Astrocyte (in vitro differentiated cells and primary cell): Measurements from ENCODE around the gene FAM124B. TPM values are rescaled to one million over a fixed set of nuclear protein-coding genes. Genes with fewer than 3 reads are reported as not detected.

Source experiments
- DNase-seq: peaks from one replicate; pipeline ENCODE4 v3.0.0-alpha.2; 2010; ENCODE audit warnings: low read depth
- FAIRE-seq: peaks from 2 replicates; lab custom pipeline; 2011; peaks lifted over from hg19 to GRCh38; lab: Jason Lieb, UNC
- H2AFZ ChIP-seq: 2 replicates; pipeline ENCODE4 v1.6.0; 2012; ENCODE audit warnings: low read depth, low read length, inconsistent platforms
- H3K27ac ChIP-seq: 2 replicates; pipeline ENCODE4 v1.5.1; 2011; ENCODE audit warnings: low read depth, low read length, inconsistent platforms
- H3K27me3 ChIP-seq: 2 replicates; pipeline ENCODE4 v1.6.0; 2011; ENCODE audit warnings: low read length, inconsistent platforms; ENCODE audit not compliant: insufficient read depth
- H3K36me3 ChIP-seq: 2 replicates; pipeline ENCODE4 v1.5.1; 2011; ENCODE audit warnings: low read length, inconsistent platforms; ENCODE audit not compliant: insufficient read depth
- H3K4me1 ChIP-seq: 2 replicates; pipeline ENCODE4 v1.5.1; 2011; ENCODE audit warnings: low read length, inconsistent platforms; ENCODE audit not compliant: insufficient read depth
- H3K4me2 ChIP-seq: 2 replicates; pipeline ENCODE4 v1.6.0; 2012; ENCODE audit warnings: low read length, inconsistent platforms
- H3K4me3 ChIP-seq: 2 replicates; pipeline ENCODE4 v1.5.1; 2011; ENCODE audit warnings: low read depth, mild to moderate bottlenecking, low read length, inconsistent platforms; ENCODE audit not compliant: insufficient read depth
- H3K79me2 ChIP-seq: 2 replicates; pipeline ENCODE4 v1.6.0; 2012; ENCODE audit warnings: mild to moderate bottlenecking, low read length, inconsistent platforms; ENCODE audit not compliant: insufficient read depth
- H3K9ac ChIP-seq: 2 replicates; pipeline ENCODE4 v1.6.0; 2012; ENCODE audit warnings: mild to moderate bottlenecking, low read length, inconsistent platforms
- H3K9me3 ChIP-seq: 2 replicates; pipeline ENCODE4 v1.5.1; 2012; ENCODE audit warnings: low read depth, mild to moderate bottlenecking, low read length, inconsistent platforms; ENCODE audit not compliant: insufficient read depth
- H4K20me1 ChIP-seq: 2 replicates; pipeline ENCODE4 v1.6.0; 2012; ENCODE audit warnings: low read length, inconsistent platforms; ENCODE audit not compliant: insufficient read depth
- H3K27ac Mint-ChIP-seq: one replicate; pipeline ENCODE4 v1.8.0; 2021; ENCODE audit warnings: mild to moderate bottlenecking, mixed read lengths; ENCODE audit not compliant: unreplicated experiment
- H3K27me3 Mint-ChIP-seq: one replicate; pipeline ENCODE4 v1.8.0; 2021; ENCODE audit warnings: low read depth, mixed read lengths; ENCODE audit not compliant: unreplicated experiment
- H3K36me3 Mint-ChIP-seq: one replicate; pipeline ENCODE4 v1.8.0; 2021; ENCODE audit warnings: low read depth, mixed read lengths; ENCODE audit not compliant: unreplicated experiment
- H3K4me1 Mint-ChIP-seq: one replicate; pipeline ENCODE4 v1.8.0; 2021; ENCODE audit warnings: low read depth, mixed read lengths; ENCODE audit not compliant: unreplicated experiment
- H3K4me3 Mint-ChIP-seq: one replicate; pipeline ENCODE4 v1.8.0; 2021; ENCODE audit warnings: mild to moderate bottlenecking, moderate library complexity, mixed read lengths; ENCODE audit not compliant: unreplicated experiment
- H3K9me3 Mint-ChIP-seq: one replicate; pipeline ENCODE4 v1.8.0; 2021; ENCODE audit warnings: mild to moderate bottlenecking, mixed read lengths; ENCODE audit not compliant: unreplicated experiment
- CTCF ChIP-seq: IDR thresholded peaks from 2 replicates; pipeline ENCODE4 v1.5.1; 2011; ENCODE audit warnings: low read depth, mild to moderate bottlenecking, inconsistent platforms, low read length, moderate library complexity; ENCODE audit not compliant: insufficient read depth
- EZH2 ChIP-seq: IDR thresholded peaks from 2 replicates; pipeline ENCODE4 v1.6.1; 2012; ENCODE audit warnings: mild to moderate bottlenecking, low read length, inconsistent platforms; ENCODE audit not compliant: insufficient read depth
- total RNA-seq: library from RNA; stranded (reverse); gene quantifications from 2 replicates; pipeline ENCODE4 v1.2.1, GENCODE V29; 2021

Gene FAM124B
- total RNA-seq, 1 donor from 2014 or later: not detected

GRCh38 chr2:224403657-224404056, 1.8 kb upstream of the FAM124B start:
- Mint-ChIP-seq H3K4me3 (no peak overlapping the region), H3K4me1 (no peaks in the 10 kb centered on the region), H3K9me3 (peaks cover 6% of the 10 kb centered on the region), H3K27ac (no peak overlapping the region), H3K27me3 (peaks cover 7% of the 10 kb centered on the region), H3K36me3 (peaks cover 4% of the 10 kb centered on the region)
- H3K9me3 ChIP-seq: no peaks in the 10 kb centered on the region
- DNase-seq (no peak), FAIRE-seq (no peak)
- no peak overlapping the region for H3K27ac ChIP-seq
- H3K36me3 ChIP-seq: no peaks in the 10 kb centered on the region
- H4K20me1 ChIP-seq: no peaks in the 10 kb centered on the region
- no peak overlapping the region for H3K4me2 ChIP-seq
- TF ChIP-seq CTCF (no peak), EZH2 (no peak)
- H3K27me3 ChIP-seq: no peaks in the 10 kb centered on the region
- H3K4me3 ChIP-seq: no peak overlapping the region
- H3K9ac ChIP-seq: no peak overlapping the region
- H3K79me2 ChIP-seq: no peaks in the 10 kb centered on the region
- H2AFZ ChIP-seq: no peak overlapping the region
- no peaks in the 10 kb centered on the region for H3K4me1 ChIP-seq

- Mint-ChIP-seq H3K4me1 (peaks cover 2% of the 10 kb centered on the region), H3K27ac (no peak overlapping the region), H3K27me3 (peaks cover 22% of the 10 kb centered on the region), H3K4me3 (no peak overlapping the region), H3K9me3 (peaks cover 9% of the 10 kb centered on the region), H3K36me3 (peaks cover under 1% of the 10 kb centered on the region)
- H3K4me1 ChIP-seq: no peaks in the 10 kb centered on the region
- H2AFZ ChIP-seq: no peak overlapping the region
- H3K4me3 ChIP-seq: no peak overlapping the region
- no peak for FAIRE-seq
- no peak for DNase-seq
- no peak overlapping the region for H3K9ac ChIP-seq
- H3K9me3 ChIP-seq: no peaks in the 10 kb centered on the region
- no peaks in the 10 kb centered on the region for H4K20me1 ChIP-seq
- TF ChIP-seq CTCF (no peak), EZH2 (no peak)
- H3K27ac ChIP-seq: no peak overlapping the region
- no peaks in the 10 kb centered on the region for H3K79me2 ChIP-seq
- H3K27me3 ChIP-seq: no peaks in the 10 kb centered on the region
- no peak overlapping the region for H3K4me2 ChIP-seq
- no peaks in the 10 kb centered on the region for H3K36me3 ChIP-seq
Observed at GRCh38 chr2:224400886-224401632, 848 bp downstream of the FAM124B start.

- Mint-ChIP-seq H3K9me3 (peaks cover 10% of the 10 kb centered on the region), H3K36me3 (peaks cover 3% of the 10 kb centered on the region), H3K4me3 (no peak overlapping the region), H3K4me1 (peaks cover 3% of the 10 kb centered on the region), H3K27me3 (peaks cover 29% of the 10 kb centered on the region), H3K27ac (no peak overlapping the region)
- Histone ChIP-seq H3K4me2 (no peak overlapping the region), H3K79me2 (no peaks in the 10 kb centered on the region), H3K27me3 (no peaks in the 10 kb centered on the region), H4K20me1 (no peaks in the 10 kb centered on the region), H3K4me3 (no peak overlapping the region), H3K36me3 (no peaks in the 10 kb centered on the region), H3K9ac (no peak overlapping the region), H2AFZ (no peak overlapping the region), H3K4me1 (no peaks in the 10 kb centered on the region), H3K9me3 (no peaks in the 10 kb centered on the region), H3K27ac (no peak overlapping the region)
- FAIRE-seq (no peak), DNase-seq (no peak)
- no peak for TF ChIP-seq EZH2
Observed at GRCh38 chr2:224400174-224400810, 1.6 kb downstream of the FAM124B start.
